Naive thymus-derived CD4-positive, alpha-beta T cell (primary cell): ENCODE data around the gene TOX2. TPM values are rescaled to one million over a fixed set of nuclear protein-coding genes. Genes with fewer than 3 reads are reported as not detected.

Experiments
- ATAC-seq: fragments of 150-1000 bp; cut with Tn5 transposase; 2 replicates; pipeline ENCODE4 v1.10.0; 2021; ENCODE audit warnings: mild to moderate bottlenecking, moderate library complexity
- CTCF ChIA-PET: fragments of 350-600 bp; sonication (Branson Sonifier 250); formaldehyde crosslinking; loops from one replicate; lab custom pipeline; 2021; ENCODE audit warnings: antibody characterized with exemption; lab: Charles Lee
- POLR2A ChIA-PET: fragments of 350-600 bp; sonication (Branson Sonifier 250); formaldehyde crosslinking; loops from one replicate; lab custom pipeline; 2021; ENCODE audit warnings: antibody characterized with exemption, inconsistent platforms; lab: Charles Lee
- DNase-seq, 9 donors: peaks; one replicate each; pipeline versions ENCODE4 v3.0.0 to v3.0.0-alpha.2; 2020 to 2022; ENCODE audit warnings: mixed read lengths in 1 of 9
- H3K27ac ChIP-seq: one replicate; pipeline ENCODE4 v1.7.0; 2013; ENCODE audit warnings: mild to moderate bottlenecking, low read depth, low read length, moderate library complexity
- H3K27me3 ChIP-seq, 2 donors: one replicate each; pipeline ENCODE4 v1.7.0; 2013; ENCODE audit warnings: low read length in 2 of 2, mild to moderate bottlenecking in 2 of 2, moderate library complexity in 2 of 2; ENCODE audit not compliant: control insufficient read depth in 2 of 2, insufficient read depth in 2 of 2
- H3K36me3 ChIP-seq, 3 experiments: 1 replicate in 2 of 3; 2 replicates in 1 of 3; pipeline ENCODE4 v1.7.0; 2013; ENCODE audit warnings: low read length in 3 of 3, mild to moderate bottlenecking in 3 of 3, moderate library complexity in 1 of 3; ENCODE audit not compliant: insufficient read depth in 3 of 3, control insufficient read depth in 2 of 3
- H3K4me1 ChIP-seq, 2 donors: one replicate each; pipeline ENCODE4 v1.7.0; 2013; ENCODE audit warnings: low read length in 2 of 2, mild to moderate bottlenecking in 2 of 2, moderate library complexity in 1 of 2; ENCODE audit not compliant: control insufficient read depth in 2 of 2, insufficient read depth in 2 of 2
- H3K4me3 ChIP-seq: 2 replicates; pipeline ENCODE4 v1.7.0; 2013; ENCODE audit warnings: mild to moderate bottlenecking, low read length
- H3K9me3 ChIP-seq, 3 experiments: 1 replicate in 2 of 3; 2 replicates in 1 of 3; pipeline ENCODE4 v1.7.0; 2013; ENCODE audit warnings: low read length in 3 of 3; ENCODE audit not compliant: control insufficient read depth in 2 of 3
- H3K27ac Mint-ChIP-seq, 9 donors: one replicate each; pipeline ENCODE4 v1.8.0; 2020 to 2022; ENCODE audit warnings: mixed read lengths in 9 of 9, mild to moderate bottlenecking in 8 of 9, moderate library complexity in 5 of 9, inconsistent platforms in 2 of 9
- H3K27me3 Mint-ChIP-seq, 5 donors: one replicate each; pipeline ENCODE4 v1.8.0; 2021 to 2022; ENCODE audit warnings: mixed read lengths in 5 of 5, mild to moderate bottlenecking in 1 of 5
- H3K36me3 Mint-ChIP-seq, 5 donors: one replicate each; pipeline ENCODE4 v1.8.0; 2020 to 2022; ENCODE audit warnings: mixed read lengths in 5 of 5, mild to moderate bottlenecking in 3 of 5, inconsistent platforms in 1 of 5
- H3K4me1 Mint-ChIP-seq, 7 donors: one replicate each; pipeline ENCODE4 v1.8.0; 2020 to 2022; ENCODE audit warnings: mixed read lengths in 7 of 7, mild to moderate bottlenecking in 3 of 7, inconsistent platforms in 1 of 7
- H3K4me3 Mint-ChIP-seq, 10 donors: one replicate each; pipeline ENCODE4 v1.8.0; 2020 to 2022; ENCODE audit warnings: mild to moderate bottlenecking in 10 of 10, mixed read lengths in 10 of 10, moderate library complexity in 6 of 10, inconsistent platforms in 2 of 10
- H3K9me3 Mint-ChIP-seq, 11 donors: one replicate each; pipeline ENCODE4 v1.8.0; 2020 to 2022; ENCODE audit warnings: mixed read lengths in 11 of 11, mild to moderate bottlenecking in 4 of 11, inconsistent platforms in 1 of 11, moderate library complexity in 1 of 11
- intact Hi-C, 2 donors: fragments of 100-400 bp; cut with micrococcal nuclease; formaldehyde crosslinking; loops; one replicate each; pipeline ENCODE4 v1.15.1; 2023
- polyA plus RNA-seq, 2 donors: library from polyadenylated mRNA; unstranded; fragments of 300-500 nt; fragmentation: Illumina TruSeq; gene quantifications; one replicate each; pipeline ENCODE4 v1.2.3, GENCODE V29; 2021
- total RNA-seq, 6 experiments: library from RNA in 5 of 6; stranded (reverse) in 5 of 6; gene quantifications; 1 replicate in 5 of 6; 2 replicates in 1 of 6; pipeline ENCODE4 v1.2.3 and lab custom pipeline; 2021 to 2026

Gene TOX2
- total and polyA plus RNA-seq, 7 experiments from 2014 or later: 0.22 to 7.1 (median 1.5) TPM

- peaks cover 0 to 14% (median 0%) of the 10 kb centered on the region in 5 donors for H3K36me3 Mint-ChIP-seq
- no peak overlapping the region for H3K27ac Mint-ChIP-seq
- peaks cover 4 to 56% (median 13%) of the 10 kb centered on the region in 5 donors for H3K27me3 Mint-ChIP-seq
- H3K9me3 ChIP-seq: no peaks in the 10 kb centered on the region
- no peak for ATAC-seq
- intact Hi-C loops: no loop called here
- no peak overlapping the region for H3K4me3 Mint-ChIP-seq
- DNase-seq: no peak
- no peaks in the 10 kb centered on the region for H3K4me1 ChIP-seq
- H3K36me3 ChIP-seq: no peaks in the 10 kb centered on the region
- ChIA-PET CTCF (no interaction called here), POLR2A (no interaction called here)
- H3K27ac ChIP-seq: no peak overlapping the region
- H3K4me3 ChIP-seq: no peak overlapping the region
- peaks cover 10 to 40% (median 20%) of the 10 kb centered on the region in 7 donors for H3K4me1 Mint-ChIP-seq
- peaks cover 0 to 3% (median 0%) of the 10 kb centered on the region in 11 donors for H3K9me3 Mint-ChIP-seq
- no peaks in the 10 kb centered on the region for H3K27me3 ChIP-seq
These were observed 121.3 kb downstream of the TOX2 start for GRCh38 chr20:44035924-44036323.

- intact Hi-C loops: no loop called here
- H3K4me1 Mint-ChIP-seq: peaks cover 10 to 40% (median 20%) of the 10 kb centered on the region in 7 donors
These were observed 121.8 kb downstream of the TOX2 start for GRCh38 chr20:44036441-44036840.

DNA sequence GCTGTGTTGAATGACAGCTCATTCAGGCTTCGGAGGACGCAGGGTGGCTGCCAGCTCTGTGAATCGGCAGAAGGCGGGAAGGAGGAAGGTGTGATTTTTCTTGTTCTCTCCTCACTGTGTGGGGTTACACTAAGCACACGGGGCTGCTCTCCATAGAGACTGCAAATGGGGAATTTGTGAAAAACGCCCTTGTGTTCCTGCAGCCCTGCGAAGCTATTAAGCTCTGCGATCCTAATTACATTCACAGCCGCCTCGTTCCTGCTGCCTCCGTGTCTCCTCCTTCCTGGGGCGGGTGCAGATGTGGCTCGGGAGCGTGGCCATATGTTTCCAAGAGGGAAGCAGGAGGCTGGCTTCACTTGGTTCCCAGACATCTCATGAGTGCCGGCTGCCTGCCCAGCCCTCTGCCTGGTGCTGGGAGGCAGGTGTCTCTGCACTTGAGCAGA lies 124.0 kb downstream of the TOX2 start:
- Histone ChIP-seq H3K27me3 (no peaks in the 10 kb centered on the region), H3K4me1 (no peaks in the 10 kb centered on the region), H3K9me3 (no peaks in the 10 kb centered on the region), H3K27ac (no peak overlapping the region), H3K36me3 (no peaks in the 10 kb centered on the region), H3K4me3 (no peak overlapping the region)
- ChIA-PET POLR2A (interaction anchor here (0.6 kb wide), 1 partner anchor 538 kb away, joined by 3 read pairs; no protein-coding TSS in a partner anchor), CTCF (interaction anchor here (0.7 kb wide), 1 partner anchor 36 kb away, joined by 6 read pairs; no protein-coding TSS in a partner anchor)
- intact Hi-C loops: no loop called here
- no peak overlapping the region for H3K27ac Mint-ChIP-seq
- no peak overlapping the region for H3K4me3 Mint-ChIP-seq
- DNase-seq: no peak
- peaks cover 4 to 75% (median 13%) of the 10 kb centered on the region in 5 donors for H3K27me3 Mint-ChIP-seq
- peaks cover 0 to 8% (median 0%) of the 10 kb centered on the region in 5 donors for H3K36me3 Mint-ChIP-seq
- peaks cover 8 to 24% (median 16%) of the 10 kb centered on the region in 7 donors for H3K4me1 Mint-ChIP-seq
- H3K9me3 Mint-ChIP-seq: peaks cover 0 to 6% (median 0%) of the 10 kb centered on the region in 11 donors
- no peak for ATAC-seq

More at GRCh38 chr20:44036441-44036840, 121.8 kb downstream of the TOX2 start:
- H3K9me3 ChIP-seq: no peaks in the 10 kb centered on the region
- H3K27ac ChIP-seq: no peak overlapping the region
- ATAC-seq: no peak
- H3K4me1 ChIP-seq: no peaks in the 10 kb centered on the region
- no peaks in the 10 kb centered on the region for H3K36me3 ChIP-seq
- DNase-seq: no peak
- no peaks in the 10 kb centered on the region for H3K27me3 ChIP-seq
- ChIA-PET POLR2A (no interaction called here), CTCF (no interaction called here)
- peak overlapping the region in 1 of 9 donors; percentile 14 for H3K27ac Mint-ChIP-seq
- H3K4me3 Mint-ChIP-seq: no peak overlapping the region
- H3K36me3 Mint-ChIP-seq: peaks cover 0 to 13% (median 0%) of the 10 kb centered on the region in 5 donors
- peaks cover 0 to 3% (median 0%) of the 10 kb centered on the region in 11 donors for H3K9me3 Mint-ChIP-seq
- H3K27me3 Mint-ChIP-seq: peaks cover 4 to 60% (median 13%) of the 10 kb centered on the region in 5 donors
- no peak overlapping the region for H3K4me3 ChIP-seq

GRCh38 chr20:44039147-44039546 lies 124.5 kb downstream of the TOX2 start:
- H3K4me1 Mint-ChIP-seq: peaks cover 8 to 23% (median 12%) of the 10 kb centered on the region in 7 donors
- DNase-seq: no peak

DNA sequence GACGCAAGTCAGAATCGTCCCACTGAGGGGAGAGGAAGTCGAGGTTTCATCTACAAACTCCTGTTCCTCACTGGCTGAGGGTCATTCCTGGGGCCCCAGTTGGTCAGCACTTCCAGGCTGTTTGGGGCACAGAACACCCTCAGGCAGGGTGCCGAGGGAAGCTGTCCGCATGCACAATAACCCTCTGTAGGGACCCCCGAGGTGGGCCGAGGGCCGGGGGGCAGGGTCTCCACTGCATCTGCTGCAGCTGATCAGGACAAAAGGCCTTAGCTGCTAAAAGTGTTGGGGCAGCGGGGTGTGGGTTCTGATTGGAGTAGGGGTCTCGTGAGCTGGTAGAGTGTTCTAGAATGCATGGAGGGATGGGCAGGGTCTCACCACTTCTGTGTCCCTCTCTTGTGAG lies 125.1 kb downstream of the TOX2 start:
- Histone ChIP-seq H3K36me3 (no peaks in the 10 kb centered on the region), H3K27ac (no peak overlapping the region), H3K27me3 (no peaks in the 10 kb centered on the region), H3K4me1 (no peaks in the 10 kb centered on the region), H3K9me3 (no peaks in the 10 kb centered on the region), H3K4me3 (no peak overlapping the region)
- peaks cover 7 to 21% (median 10%) of the 10 kb centered on the region in 7 donors for H3K4me1 Mint-ChIP-seq
- ChIA-PET POLR2A (interaction anchor here (0.9 kb wide), 1 partner anchor 17 kb away, joined by 3 read pairs; no protein-coding TSS in a partner anchor), CTCF (no interaction called here)
- DNase-seq: no peak
- H3K4me3 Mint-ChIP-seq: no peak overlapping the region
- peaks cover 0 to 6% (median 0%) of the 10 kb centered on the region in 11 donors for H3K9me3 Mint-ChIP-seq
- peaks cover 0 to 6% (median 0%) of the 10 kb centered on the region in 5 donors for H3K36me3 Mint-ChIP-seq
- intact Hi-C loops: no loop called here
- no peak for ATAC-seq
- H3K27me3 Mint-ChIP-seq: peaks cover 4 to 79% (median 9%) of the 10 kb centered on the region in 5 donors
- H3K27ac Mint-ChIP-seq: peak overlapping the region in 1 of 9 donors; percentile 44

More at GRCh38 chr20:44039147-44039546, 124.5 kb downstream of the TOX2 start:
- intact Hi-C loops: no loop called here
- Histone ChIP-seq H3K27me3 (no peaks in the 10 kb centered on the region), H3K27ac (no peak overlapping the region), H3K36me3 (no peaks in the 10 kb centered on the region), H3K4me3 (no peak overlapping the region), H3K9me3 (no peaks in the 10 kb centered on the region), H3K4me1 (no peaks in the 10 kb centered on the region)
- Mint-ChIP-seq H3K4me3 (no peak overlapping the region), H3K27me3 (peaks cover 4 to 78% (median 9%) of the 10 kb centered on the region in 5 donors), H3K27ac (peak overlapping the region in 1 of 9 donors; percentile 44), H3K36me3 (peaks cover 0 to 8% (median 0%) of the 10 kb centered on the region in 5 donors), H3K9me3 (peaks cover 0 to 6% (median 0%) of the 10 kb centered on the region in 11 donors)
- no peak for ATAC-seq
- CTCF ChIA-PET: interaction anchor here (0.7 kb wide), 1 partner anchor 36 kb away, joined by 6 read pairs; no protein-coding TSS in a partner anchor
- POLR2A ChIA-PET: no interaction called here

DNA sequence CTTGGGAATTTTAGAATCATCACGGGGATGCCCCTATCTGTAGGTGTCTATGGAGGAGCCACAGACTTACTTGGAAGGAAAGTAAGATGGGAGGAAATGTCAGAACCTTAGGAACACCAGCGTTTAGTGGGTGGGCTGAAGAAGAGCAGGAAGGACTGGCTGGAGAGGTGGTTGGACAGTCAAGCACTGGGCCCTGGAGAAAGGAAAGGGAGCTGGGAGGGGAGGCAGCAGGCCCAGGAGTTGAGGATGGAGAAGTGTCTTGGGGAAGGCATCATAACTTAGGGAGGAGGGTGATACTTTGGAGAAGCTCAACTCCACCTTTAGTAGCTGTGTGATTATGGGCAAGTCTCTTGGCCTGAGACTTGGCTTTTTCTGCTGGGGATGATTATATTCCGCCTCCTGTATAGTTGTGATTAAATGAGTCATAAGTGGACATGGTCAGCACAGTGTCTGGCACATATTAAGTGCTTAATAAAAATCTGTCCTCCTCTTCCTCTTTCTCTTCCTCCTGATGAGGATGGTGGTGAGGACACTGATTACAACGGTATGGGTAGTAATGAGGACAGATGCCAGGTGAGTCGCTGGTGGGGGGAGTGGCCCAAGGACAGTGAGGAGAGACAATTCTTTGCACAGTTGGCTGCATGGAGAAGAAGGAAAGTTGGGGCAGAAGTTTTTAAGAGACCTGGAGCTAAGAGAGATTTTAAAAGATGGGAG lies 125.7 kb downstream of the TOX2 start:
- H3K4me3 Mint-ChIP-seq: no peak overlapping the region
- H3K27me3 Mint-ChIP-seq: peaks cover 4 to 75% (median 9%) of the 10 kb centered on the region in 5 donors
- ATAC-seq: no peak
- ChIA-PET CTCF (no interaction called here), POLR2A (interaction anchor here (0.9 kb wide), 1 partner anchor 16 kb away, joined by 3 read pairs; no protein-coding TSS in a partner anchor)
- peaks cover 0 to under 1% (median 0%) of the 10 kb centered on the region in 5 donors for H3K36me3 Mint-ChIP-seq
- no peaks in the 10 kb centered on the region for H3K36me3 ChIP-seq
- H3K9me3 ChIP-seq: no peaks in the 10 kb centered on the region
- no peaks in the 10 kb centered on the region for H3K27me3 ChIP-seq
- H3K27ac ChIP-seq: no peak overlapping the region
- H3K4me1 Mint-ChIP-seq: peaks cover 2 to 15% (median 4%) of the 10 kb centered on the region in 7 donors
- no peak overlapping the region for H3K27ac Mint-ChIP-seq
- H3K9me3 Mint-ChIP-seq: peaks cover 0 to 4% (median 0%) of the 10 kb centered on the region in 11 donors
- no peaks in the 10 kb centered on the region for H3K4me1 ChIP-seq
- no peak overlapping the region for H3K4me3 ChIP-seq
- intact Hi-C loops: no loop called here
- DNase-seq: no peak
